NT2/D1 (cell line): ENCODE data around the gene F3.

Source experiments
- YY1 ChIP-seq: IDR thresholded peaks from 2 replicates; pipeline ENCODE4 v1.6.1; 2011; ENCODE audit not compliant: insufficient read length, insufficient read depth
- ZNF274 ChIP-seq: IDR thresholded peaks from 2 replicates; pipeline ENCODE4 v1.6.1; 2011; ENCODE audit warnings: mild to moderate bottlenecking, low read depth, low read length

- TF ChIP-seq ZNF274 (no peak), YY1 (no peak)
Observed at GRCh38 chr1:94515296-94515947, 26.1 kb downstream of the F3 start.
